GM12864 (cell line): Measurements from ENCODE around the gene CACNA2D3.

Experiments used
- DNase-seq: peaks from one replicate; pipeline ENCODE4 v3.0.0-alpha.2; 2011; ENCODE audit warnings: low read depth
- H3K4me3 ChIP-seq: 2 replicates; pipeline ENCODE4 v1.5.1; 2011; ENCODE audit warnings: mild to moderate bottlenecking, low read depth, low read length, control low read depth
- TF ChIP-seq, protein P1 (sequence below): IDR thresholded peaks from 2 replicates; pipeline ENCODE4 v1.5.1; 2011; ENCODE audit warnings: low read depth, mild to moderate bottlenecking, moderate library complexity, low read length, control low read depth, inconsistent platforms; ENCODE audit errors: missing control alignments

CACNA2D3 gene

DNA sequence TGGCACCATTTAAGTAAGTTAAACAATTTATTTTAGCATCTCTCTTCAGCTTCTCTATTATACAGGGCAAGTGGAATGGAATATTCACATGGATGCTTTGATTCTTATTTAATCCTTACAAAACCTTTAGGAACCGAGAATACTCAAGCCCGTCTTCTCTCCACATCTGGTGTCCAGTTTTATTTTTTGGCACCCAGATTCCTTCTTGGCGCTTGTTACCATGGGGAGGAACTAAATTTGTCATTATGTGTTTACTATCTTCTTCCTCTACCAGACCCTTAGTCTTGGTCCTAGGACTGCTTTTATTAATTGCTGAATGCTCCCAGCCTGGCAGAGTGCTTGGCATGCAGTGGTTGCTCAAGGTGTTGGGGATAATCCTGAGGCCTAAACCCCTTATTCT is 138.8 kb downstream of the CACNA2D3 start:
- no peak for DNase-seq
- TF ChIP-seq, protein P1, sequence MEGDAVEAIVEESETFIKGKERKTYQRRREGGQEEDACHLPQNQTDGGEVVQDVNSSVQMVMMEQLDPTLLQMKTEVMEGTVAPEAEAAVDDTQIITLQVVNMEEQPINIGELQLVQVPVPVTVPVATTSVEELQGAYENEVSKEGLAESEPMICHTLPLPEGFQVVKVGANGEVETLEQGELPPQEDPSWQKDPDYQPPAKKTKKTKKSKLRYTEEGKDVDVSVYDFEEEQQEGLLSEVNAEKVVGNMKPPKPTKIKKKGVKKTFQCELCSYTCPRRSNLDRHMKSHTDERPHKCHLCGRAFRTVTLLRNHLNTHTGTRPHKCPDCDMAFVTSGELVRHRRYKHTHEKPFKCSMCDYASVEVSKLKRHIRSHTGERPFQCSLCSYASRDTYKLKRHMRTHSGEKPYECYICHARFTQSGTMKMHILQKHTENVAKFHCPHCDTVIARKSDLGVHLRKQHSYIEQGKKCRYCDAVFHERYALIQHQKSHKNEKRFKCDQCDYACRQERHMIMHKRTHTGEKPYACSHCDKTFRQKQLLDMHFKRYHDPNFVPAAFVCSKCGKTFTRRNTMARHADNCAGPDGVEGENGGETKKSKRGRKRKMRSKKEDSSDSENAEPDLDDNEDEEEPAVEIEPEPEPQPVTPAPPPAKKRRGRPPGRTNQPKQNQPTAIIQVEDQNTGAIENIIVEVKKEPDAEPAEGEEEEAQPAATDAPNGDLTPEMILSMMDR: no peak
- no peak overlapping the region for H3K4me3 ChIP-seq

- H3K4me3 ChIP-seq: no peak overlapping the region
- no peak for DNase-seq
- TF ChIP-seq, protein P1: no peak
These were observed 140.2 kb downstream of the CACNA2D3 start for GRCh38 chr3:54262541-54262940.

GRCh38 chr3:54262946-54263345 is 140.6 kb downstream of the CACNA2D3 start:
- TF ChIP-seq, protein P1: no peak
- H3K4me3 ChIP-seq: no peak overlapping the region
- no peak for DNase-seq

DNA sequence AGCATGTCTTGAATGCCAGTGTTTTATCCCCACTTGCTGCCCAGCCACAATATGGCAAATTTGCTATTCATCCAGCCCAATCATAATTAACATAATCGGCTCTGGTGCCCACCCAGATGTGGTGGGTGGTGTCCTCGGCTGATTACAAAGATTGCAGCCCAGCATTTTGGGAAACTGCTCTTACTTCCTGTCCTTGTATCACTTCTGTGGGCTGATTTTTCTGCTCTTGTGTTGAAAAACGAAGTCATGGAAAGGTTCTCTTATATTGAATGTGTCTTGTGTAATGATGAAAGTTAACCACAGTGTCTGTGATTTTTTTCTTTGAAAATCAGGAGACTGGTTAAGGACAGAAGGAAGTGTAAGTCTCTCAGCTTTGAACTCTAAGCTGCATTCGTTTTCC is 141.7 kb downstream of the CACNA2D3 start:
- no peak overlapping the region for H3K4me3 ChIP-seq
- TF ChIP-seq, protein P1: no peak
- no peak for DNase-seq

DNA sequence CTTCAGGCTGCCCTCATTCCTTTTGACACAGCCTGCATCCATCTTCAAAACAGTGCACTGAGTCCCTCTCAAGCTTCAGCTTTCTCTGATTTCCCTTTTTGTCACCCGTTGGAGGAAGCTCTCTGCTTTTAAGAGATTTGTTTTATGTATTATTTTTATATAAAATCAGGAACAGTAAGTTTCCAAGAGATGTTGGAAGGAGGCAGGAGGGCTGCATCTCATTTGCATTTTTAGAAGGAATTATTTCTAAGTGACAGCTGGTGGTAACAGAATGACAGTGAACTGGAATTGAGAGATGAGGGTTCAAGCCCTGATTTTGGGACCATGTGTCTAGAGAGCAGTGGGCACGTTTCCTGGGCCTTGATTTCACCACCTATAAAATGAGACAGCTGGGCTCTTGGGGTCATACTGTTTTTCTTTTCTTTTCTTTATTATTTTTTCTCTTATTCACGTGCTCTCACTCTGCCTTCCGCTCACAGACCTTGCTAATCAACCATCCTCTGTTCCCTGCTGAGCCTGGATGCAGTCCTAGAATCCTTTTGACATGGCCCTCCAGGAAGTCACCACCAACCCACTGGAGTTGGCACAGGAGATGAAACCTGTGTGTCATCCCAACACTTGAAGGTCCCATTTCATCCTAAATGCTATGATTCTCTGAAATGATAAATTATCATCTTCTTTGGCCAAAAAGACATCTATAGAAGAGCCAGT is 148.6 kb downstream of the CACNA2D3 start:
- TF ChIP-seq, protein P1: no peak
- no peak overlapping the region for H3K4me3 ChIP-seq
- DNase-seq: no peak

GRCh38 chr3:54273791-54274190 is 151.4 kb downstream of the CACNA2D3 start:
- no peak for DNase-seq
- TF ChIP-seq, protein P1: no peak
- no peak overlapping the region for H3K4me3 ChIP-seq

GRCh38 chr3:54274607-54275006 is 152.3 kb downstream of the CACNA2D3 start:
- TF ChIP-seq, protein P1: no peak
- H3K4me3 ChIP-seq: no peak overlapping the region
- DNase-seq: no peak
